AG04449 (cell line): ENCODE measurements around the gene GPD2.
"Not testable (repeated sequence)": the region's sequence is repeated elsewhere in the genome, so short reads cannot be mapped to it uniquely, and the experiment has no call there.

Source experiments
- CTCF ChIA-PET: fragments of 350-600 bp; formaldehyde crosslinking; extraction: SDS; loops from one replicate; lab custom pipeline; 2021; ENCODE audit warnings: antibody characterized with exemption; lab: Yijun Ruan, JAX
- POLR2A ChIA-PET: fragments of 400-600, 350-600 bp; formaldehyde crosslinking; extraction: SDS; loops from one replicate; lab custom pipeline; 2020; ENCODE audit warnings: antibody characterized with exemption, inconsistent platforms; lab: Yijun Ruan, JAX
- DNase-seq: peaks from one replicate; pipeline ENCODE4 v3.0.0-alpha.2; 2010; ENCODE audit warnings: low read depth, low spot score
- H3K4me3 ChIP-seq: 2 replicates; pipeline ENCODE4 v1.5.1; 2011; ENCODE audit warnings: low read depth, mild to moderate bottlenecking, control low read depth, low read length
- TF ChIP-seq, protein P1 (sequence below): IDR thresholded peaks from one replicate; pipeline ENCODE4 v1.5.1; 2011; ENCODE audit warnings: mild to moderate bottlenecking, moderate library complexity, low read length, control low read depth, inconsistent platforms; ENCODE audit not compliant: insufficient read depth; ENCODE audit errors: missing control alignments

Gene GPD2

GRCh38 chr2:156598563-156598962, 162.4 kb downstream of the GPD2 start:
- ChIA-PET POLR2A (no interaction called here), CTCF (interaction anchor here (1.6 kb wide), 1 partner anchor 11 kb away, joined by 3 read pairs; no protein-coding TSS in a partner anchor)
- TF ChIP-seq, protein P1, sequence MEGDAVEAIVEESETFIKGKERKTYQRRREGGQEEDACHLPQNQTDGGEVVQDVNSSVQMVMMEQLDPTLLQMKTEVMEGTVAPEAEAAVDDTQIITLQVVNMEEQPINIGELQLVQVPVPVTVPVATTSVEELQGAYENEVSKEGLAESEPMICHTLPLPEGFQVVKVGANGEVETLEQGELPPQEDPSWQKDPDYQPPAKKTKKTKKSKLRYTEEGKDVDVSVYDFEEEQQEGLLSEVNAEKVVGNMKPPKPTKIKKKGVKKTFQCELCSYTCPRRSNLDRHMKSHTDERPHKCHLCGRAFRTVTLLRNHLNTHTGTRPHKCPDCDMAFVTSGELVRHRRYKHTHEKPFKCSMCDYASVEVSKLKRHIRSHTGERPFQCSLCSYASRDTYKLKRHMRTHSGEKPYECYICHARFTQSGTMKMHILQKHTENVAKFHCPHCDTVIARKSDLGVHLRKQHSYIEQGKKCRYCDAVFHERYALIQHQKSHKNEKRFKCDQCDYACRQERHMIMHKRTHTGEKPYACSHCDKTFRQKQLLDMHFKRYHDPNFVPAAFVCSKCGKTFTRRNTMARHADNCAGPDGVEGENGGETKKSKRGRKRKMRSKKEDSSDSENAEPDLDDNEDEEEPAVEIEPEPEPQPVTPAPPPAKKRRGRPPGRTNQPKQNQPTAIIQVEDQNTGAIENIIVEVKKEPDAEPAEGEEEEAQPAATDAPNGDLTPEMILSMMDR = no peak
- no peak overlapping the region for H3K4me3 ChIP-seq
- no peak for DNase-seq

- H3K4me3 ChIP-seq = no peak overlapping the region
- POLR2A ChIA-PET = no interaction called here
- CTCF ChIA-PET = no interaction called here
- TF ChIP-seq, protein P1 = no peak
- DNase-seq = no peak
Observed at GRCh38 chr2:156600196-156600595, 164.0 kb downstream of the GPD2 start.

DNA sequence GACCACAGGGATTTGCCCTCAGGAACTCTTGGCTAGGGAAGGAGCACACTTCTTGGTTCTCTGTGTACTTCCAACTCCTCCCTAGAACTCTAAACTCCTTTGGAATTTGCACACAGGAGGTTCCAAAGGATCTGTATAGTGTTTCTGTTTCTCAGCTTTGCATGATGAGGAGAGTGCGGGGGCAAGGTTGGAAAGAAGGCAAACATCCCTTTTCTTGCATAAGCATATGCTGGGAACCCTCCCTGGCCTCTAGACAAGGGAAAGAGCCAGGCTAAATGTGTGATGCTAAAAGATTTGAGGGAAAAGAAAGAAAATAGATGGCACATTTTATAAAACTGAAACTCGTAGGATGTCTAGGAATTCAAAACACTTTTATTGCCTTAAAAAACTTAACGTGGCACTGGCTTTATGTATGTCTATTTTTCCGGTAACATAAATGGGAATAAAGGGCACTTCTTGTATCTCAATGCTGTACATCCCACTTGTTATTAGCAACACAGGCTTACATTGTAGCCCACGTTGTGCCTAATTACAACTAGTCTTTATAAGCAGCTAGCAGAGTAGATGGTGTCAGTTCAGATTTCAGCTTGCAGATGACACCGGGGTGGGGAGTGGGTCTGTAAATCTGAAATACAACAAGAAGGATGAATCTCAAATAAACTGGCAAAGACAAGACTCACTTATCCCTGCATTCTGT, 165.8 kb downstream of the GPD2 start:
- POLR2A ChIA-PET = no interaction called here
- CTCF ChIA-PET = interaction anchor here (1.5 kb wide), 1 partner anchor 592 kb away, joined by 3 read pairs; no protein-coding TSS in a partner anchor
- DNase-seq = no peak
- TF ChIP-seq, protein P1 = no peak
- H3K4me3 ChIP-seq = no peak overlapping the region

- TF ChIP-seq, protein P1 = no peak
- POLR2A ChIA-PET = no interaction called here
- H3K4me3 ChIP-seq = no peak overlapping the region
- no peak for DNase-seq
- CTCF ChIA-PET = interaction anchor here (1.5 kb wide), 1 partner anchor 591 kb away, joined by 3 read pairs; no protein-coding TSS in a partner anchor
Observed at GRCh38 chr2:156602552-156602933, 166.4 kb downstream of the GPD2 start.

DNA sequence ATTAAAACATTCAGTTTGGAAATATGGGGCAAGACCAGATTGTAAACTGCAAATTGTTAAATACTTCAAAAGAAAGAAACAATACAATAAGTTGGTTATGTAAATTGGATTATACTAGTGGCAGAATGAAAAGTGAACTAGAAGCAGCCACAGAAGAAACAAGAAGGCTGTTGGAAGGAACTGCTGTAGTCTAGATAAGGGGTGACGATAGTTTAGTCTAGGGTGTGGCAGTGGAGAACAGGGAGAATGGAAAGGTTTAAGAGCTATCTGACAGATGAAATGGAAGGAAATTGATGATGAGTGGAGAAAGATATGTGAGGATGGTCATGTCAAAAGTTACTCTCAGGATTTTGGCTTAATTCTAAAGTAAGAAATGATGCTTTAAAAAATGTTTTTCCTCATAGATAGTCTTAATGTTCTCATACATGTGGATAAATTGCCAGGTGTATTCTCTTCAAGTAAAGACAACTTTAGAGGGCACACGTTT, 179.7 kb downstream of the GPD2 start:
- DNase-seq = no peak
- TF ChIP-seq, protein P1 = no peak
- no peak overlapping the region for H3K4me3 ChIP-seq
- CTCF ChIA-PET = interaction anchor here (0.8 kb wide), 1 partner anchor 578 kb away, joined by 3 read pairs; no protein-coding TSS in a partner anchor
- POLR2A ChIA-PET = no interaction called here

DNA sequence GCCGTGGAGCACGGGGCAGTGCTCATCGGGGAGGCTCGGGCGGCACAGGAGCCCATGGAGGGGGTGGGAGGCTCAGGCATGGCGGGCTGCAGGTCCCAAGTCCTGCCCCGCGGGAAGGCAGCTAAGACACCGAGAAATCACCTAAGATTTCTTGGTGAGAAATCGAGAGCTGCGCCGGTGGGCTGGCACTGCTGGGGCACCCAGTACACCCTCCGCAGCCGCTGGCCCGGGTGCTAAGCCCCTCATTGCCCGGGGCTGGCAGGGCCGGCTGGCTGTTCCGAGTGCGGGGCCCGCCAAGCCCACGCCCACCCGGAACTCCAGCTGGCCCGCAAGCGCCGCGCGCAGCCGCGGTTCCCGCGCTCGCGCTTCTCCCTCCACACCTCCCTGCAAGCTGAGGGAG, 181.9 kb downstream of the GPD2 start:
- DNase-seq, H3K4me3 ChIP-seq, POLR2A ChIA-PET, CTCF ChIA-PET: not testable (repeated sequence)
